Epithelial cell of proximal tubule (primary cell): ENCODE measurements around the gene TTC12. TPM values are rescaled to one million over a fixed set of nuclear protein-coding genes. Genes with fewer than 3 reads are reported as not detected.

ENCODE experiments used
- DNase-seq: peaks from one replicate; pipeline ENCODE4 v3.0.0-alpha.2; 2011; ENCODE audit warnings: low read depth
- H3K4me3 ChIP-seq: 2 replicates; pipeline ENCODE4 v1.5.1; 2011; ENCODE audit warnings: low read depth, mild to moderate bottlenecking, low read length
- total RNA-seq: library from RNA; depleted of rRNA; stranded (reverse); fragments of >200 nt; gene quantifications from 2 replicates; pipeline ENCODE4 v1.2.3, GENCODE V29; 2015
- TF ChIP-seq, protein P1 (sequence below): conservative IDR thresholded peaks from 2 replicates; pipeline ENCODE4 v1.5.1; 2012; ENCODE audit warnings: low read depth, mild to moderate bottlenecking, low read length

Gene TTC12
- total RNA-seq, 1 donor from 2014 or later, result 6.9 TPM

DNA sequence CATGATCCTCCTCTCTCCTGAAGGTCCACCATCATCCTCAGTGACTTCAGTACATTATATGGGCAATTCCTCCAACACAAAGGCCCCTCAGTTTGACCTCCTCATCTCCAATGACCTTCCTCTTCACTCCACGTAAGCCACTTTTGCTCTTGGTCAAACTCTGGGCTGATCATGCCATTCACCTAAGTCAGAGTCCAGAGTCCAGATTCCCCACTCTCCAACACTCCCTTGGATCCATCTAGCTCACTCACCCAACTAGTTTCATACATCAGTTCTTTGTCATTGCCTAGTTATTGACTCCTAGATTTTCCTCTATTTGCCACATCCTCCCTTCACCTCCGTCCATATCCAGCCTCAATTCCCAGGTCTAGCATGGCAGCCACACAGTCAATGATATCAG is 30.5 kb upstream of the TTC12 start:
- no peak for DNase-seq
- TF ChIP-seq, protein P1, sequence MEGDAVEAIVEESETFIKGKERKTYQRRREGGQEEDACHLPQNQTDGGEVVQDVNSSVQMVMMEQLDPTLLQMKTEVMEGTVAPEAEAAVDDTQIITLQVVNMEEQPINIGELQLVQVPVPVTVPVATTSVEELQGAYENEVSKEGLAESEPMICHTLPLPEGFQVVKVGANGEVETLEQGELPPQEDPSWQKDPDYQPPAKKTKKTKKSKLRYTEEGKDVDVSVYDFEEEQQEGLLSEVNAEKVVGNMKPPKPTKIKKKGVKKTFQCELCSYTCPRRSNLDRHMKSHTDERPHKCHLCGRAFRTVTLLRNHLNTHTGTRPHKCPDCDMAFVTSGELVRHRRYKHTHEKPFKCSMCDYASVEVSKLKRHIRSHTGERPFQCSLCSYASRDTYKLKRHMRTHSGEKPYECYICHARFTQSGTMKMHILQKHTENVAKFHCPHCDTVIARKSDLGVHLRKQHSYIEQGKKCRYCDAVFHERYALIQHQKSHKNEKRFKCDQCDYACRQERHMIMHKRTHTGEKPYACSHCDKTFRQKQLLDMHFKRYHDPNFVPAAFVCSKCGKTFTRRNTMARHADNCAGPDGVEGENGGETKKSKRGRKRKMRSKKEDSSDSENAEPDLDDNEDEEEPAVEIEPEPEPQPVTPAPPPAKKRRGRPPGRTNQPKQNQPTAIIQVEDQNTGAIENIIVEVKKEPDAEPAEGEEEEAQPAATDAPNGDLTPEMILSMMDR, result no peak
- no peak overlapping the region for H3K4me3 ChIP-seq

DNA sequence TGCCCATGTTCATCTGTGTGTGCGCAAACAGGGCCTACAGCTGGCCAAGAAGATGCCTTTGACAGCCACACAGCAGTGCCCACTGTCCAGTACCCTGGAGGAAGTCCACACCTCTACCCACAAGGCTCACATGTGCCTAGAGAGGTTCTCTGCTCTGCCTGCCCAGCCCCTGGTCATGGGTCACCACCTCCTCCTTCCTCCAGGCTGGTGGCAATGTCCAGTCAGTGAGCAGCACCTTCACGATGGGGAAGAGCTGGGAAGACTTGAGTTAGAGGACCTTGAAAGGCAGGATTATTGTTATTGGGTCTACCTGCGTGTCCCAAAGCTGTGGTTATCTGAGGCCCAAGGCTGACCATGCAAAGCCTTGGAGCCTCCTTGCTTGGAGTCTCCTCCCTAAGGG is 28.4 kb upstream of the TTC12 start:
- TF ChIP-seq, protein P1, result no peak
- no peak for DNase-seq
- H3K4me3 ChIP-seq, result no peak overlapping the region

DNA sequence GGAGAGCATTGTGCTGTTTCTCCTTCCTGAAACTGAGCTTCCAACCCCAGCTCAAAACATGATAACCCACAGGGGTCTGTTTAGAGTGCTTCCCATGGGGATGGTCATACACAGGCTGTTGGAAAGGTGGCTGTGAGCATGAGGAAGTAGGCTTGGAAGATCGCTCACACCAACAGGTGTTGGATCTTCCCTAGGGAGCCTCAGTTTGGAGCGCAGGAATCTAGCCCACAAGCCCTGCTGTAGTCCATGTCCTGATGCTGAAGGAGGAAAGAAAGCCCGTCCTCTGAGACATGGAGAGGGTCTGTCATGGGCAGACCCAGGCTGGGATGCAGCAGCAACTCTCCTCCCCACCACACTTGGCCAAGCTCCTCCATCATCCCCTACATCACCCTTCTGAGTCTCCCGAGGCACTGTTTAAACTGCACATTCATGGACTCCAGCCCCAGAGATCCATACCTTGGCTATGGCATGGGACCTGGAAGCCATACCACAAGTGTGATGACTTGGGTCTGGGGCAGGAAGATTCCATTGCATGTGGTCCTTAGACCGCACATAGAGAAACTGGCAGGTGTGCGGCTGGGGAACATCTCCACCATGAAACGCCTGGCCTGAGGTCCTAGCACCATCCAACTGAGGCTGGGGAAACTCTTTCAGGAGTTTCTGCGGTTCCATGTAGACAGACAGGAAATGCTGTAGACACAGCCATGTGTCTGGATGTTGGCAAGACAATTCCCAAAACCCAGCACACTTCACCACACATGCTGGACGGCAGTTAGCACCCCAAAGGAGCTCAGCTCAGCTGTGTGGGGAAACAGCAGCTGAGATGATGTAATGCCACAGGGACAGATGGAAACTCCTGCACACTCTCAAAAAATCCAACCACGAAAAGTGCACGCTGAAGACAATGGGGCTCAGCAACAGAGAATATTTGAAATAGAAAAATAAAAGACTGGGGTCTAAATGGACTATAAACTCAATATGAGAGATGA is 27.6 kb upstream of the TTC12 start:
- no peak overlapping the region for H3K4me3 ChIP-seq
- TF ChIP-seq, protein P1, result no peak
- no peak for DNase-seq

GRCh38 chr11:113287801-113288200 is 26.6 kb upstream of the TTC12 start:
- DNase-seq, result no peak
- TF ChIP-seq, protein P1, result no peak
- H3K4me3 ChIP-seq, result no peak overlapping the region

- TF ChIP-seq, protein P1, result no peak
- DNase-seq, result no peak
- no peak overlapping the region for H3K4me3 ChIP-seq
These were observed 26.0 kb upstream of the TTC12 start for GRCh38 chr11:113288286-113288863.

- TF ChIP-seq, protein P1, result peak; percentile 98
These were observed 24.8 kb upstream of the TTC12 start for GRCh38 chr11:113289431-113290187.

More at GRCh38 chr11:113289431-113290187, 24.8 kb upstream of the TTC12 start:
- no peak for DNase-seq
- H3K4me3 ChIP-seq, result no peak overlapping the region
